Measurements from ENCODE around the gene CNTNAP5. TPM values are rescaled to one million over a fixed set of nuclear protein-coding genes. Genes with fewer than 3 reads are reported as not detected.

The CNTNAP5 gene
- total RNA-seq, 1 donor from 2014 or later = not detected

DNA sequence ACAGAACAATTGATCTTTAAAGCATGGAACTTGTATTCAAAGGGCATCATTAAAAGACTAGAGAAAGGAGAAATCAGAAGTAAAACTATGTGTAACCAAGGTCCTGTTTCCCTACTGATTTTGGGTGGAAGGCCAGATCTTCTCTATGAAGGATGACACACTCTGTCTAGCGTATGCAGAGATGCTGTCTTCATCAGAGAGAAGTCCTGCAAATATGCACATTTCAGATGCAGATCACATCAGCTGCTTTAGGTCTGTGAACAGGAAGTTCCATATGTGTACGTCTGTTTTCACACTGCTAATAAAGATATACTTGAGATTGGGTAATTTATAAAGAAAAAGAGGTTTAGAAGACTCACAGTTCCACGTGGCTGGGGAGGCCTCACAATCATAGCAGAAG lies 857.3 kb downstream of the CNTNAP5 start:
- no peak for DNase-seq (ENCODE audit: low read depth)

DNA sequence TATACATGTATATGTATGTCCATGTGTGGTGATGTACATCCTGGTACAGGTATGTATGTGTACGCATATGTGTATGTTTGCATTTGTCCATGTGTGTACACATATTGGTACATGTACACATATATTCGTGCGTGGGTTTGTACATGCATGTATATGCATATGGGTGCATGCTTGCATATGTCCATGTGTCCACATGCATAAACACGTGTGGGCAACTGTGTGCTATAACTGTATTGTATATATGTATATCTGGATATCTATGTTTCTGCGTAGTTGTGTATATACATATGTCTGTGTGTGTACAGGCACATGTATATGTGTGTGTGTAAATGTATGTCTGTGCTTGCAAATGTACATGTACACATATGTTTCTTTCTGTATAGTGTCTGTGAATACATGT lies 858.5 kb downstream of the CNTNAP5 start:
- no peak for DNase-seq (ENCODE audit: low read depth)

DNA sequence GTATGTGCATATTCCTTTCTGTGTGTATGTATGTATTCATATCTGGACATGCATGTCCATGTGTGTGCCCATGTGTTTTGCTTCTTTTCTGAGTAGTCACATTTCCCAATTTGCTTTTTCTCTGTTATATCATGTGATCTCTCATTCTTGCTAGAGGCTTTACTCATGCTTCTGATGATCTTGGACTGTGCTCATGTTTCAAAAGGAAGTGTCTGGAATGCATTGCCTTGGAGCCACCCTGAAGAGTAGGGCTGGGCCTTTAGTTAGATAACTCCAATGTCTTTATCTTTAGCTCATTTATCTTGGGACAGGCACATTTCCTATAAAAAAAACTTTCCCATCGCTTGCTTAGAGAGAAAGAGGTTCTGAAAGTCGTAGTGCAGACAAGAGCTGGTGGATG lies 859.2 kb downstream of the CNTNAP5 start:
- DNase-seq (ENCODE audit: low read depth) = no peak

DNA sequence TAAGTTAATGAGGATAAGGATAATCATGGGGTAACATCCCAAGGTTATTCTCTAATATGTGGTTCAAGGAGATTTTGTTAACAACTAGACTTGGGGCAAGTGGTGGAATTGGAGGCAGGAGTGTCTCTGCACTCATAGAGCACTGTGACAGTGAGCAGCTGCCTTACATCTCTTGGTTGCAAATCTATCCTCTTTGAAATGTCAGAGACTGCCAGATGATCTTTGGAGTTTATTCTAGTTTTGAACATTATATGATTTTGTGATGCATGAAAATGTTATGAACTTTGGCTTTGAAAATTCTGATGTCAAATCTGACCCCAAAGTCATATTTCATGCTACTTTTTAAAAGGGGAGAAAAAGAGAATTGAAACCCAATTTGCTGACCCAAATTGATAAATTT lies 861.1 kb downstream of the CNTNAP5 start:
- DNase-seq (ENCODE audit: low read depth) = no peak

DNA sequence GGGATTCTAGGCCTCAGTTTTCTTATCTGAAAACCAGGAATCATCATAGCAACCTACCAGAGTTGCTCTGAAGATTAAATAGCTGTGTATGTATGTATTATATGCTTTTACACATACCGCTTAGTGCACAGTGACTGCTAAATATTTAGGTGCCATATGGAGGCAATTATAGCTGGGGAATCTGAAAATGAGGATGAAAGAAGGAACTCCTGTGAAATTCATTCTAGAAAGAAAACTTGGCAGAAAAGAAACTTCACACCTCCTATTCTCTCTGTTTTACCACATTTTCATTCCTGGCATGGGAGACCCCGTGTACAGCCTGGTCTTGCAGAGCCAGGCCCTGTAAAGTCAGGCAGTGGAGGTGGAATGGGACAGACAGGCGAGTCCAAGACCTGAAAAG lies 862.4 kb downstream of the CNTNAP5 start:
- no peak for DNase-seq (ENCODE audit: low read depth)

DNA sequence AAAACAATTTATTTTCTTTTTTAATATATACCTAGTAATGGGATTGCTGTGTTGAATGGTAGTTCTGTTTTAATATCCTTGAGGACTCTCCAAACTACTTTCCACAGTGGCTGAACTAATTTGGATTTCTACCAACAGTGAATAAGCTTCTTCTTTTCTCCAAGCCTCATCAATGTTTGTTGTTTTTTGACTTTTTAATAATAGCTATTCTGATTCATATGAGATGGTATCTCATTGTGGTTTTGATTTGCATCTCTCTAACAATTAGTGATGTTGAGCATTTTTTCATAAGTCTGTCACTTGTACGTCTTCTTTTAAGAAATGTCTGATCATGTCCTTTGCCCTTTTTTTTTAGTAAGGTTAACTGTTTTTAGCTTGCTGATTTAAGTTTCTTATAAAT lies 863.3 kb downstream of the CNTNAP5 start:
- DNase-seq (ENCODE audit: low read depth) = no peak

DNA sequence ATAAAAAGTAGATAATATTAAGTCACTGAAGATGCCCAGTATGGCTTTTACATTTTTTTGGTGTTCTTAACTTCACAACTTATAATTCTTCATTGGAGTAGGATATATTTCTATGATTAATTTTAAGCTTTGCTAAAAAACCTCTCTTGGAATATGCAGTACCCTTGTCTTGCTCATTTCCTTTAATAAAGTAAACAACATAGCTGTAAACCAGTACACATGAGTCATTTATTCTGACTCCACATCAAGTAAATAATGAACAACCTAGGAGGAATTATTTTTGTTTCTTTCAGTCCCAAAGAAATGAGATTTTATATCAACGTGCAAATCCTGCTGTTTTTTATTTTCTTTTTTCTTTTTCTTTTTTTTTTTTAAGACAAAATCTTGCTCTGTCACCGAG lies 869.1 kb downstream of the CNTNAP5 start:
- no peak for DNase-seq (ENCODE audit: low read depth)

DNA sequence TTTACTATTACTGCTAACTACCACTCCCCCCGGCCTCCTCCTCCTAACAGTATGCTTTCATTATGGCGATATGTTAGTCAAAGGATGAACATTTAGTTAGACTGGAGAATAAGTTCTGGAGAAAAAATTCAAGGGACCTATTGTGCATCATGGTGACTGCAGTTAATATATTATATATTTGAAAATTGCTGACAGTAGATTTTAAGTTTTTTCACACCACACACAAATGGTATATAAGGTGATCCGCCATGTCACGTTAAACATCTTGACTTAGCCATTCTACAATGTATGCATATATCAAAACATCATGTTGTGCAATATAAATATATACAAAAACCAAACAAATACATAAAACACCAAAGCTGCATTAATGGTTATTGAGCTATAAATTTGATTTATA lies 873.7 kb downstream of the CNTNAP5 start:
- no peak for DNase-seq (ENCODE audit: low read depth)

DNA sequence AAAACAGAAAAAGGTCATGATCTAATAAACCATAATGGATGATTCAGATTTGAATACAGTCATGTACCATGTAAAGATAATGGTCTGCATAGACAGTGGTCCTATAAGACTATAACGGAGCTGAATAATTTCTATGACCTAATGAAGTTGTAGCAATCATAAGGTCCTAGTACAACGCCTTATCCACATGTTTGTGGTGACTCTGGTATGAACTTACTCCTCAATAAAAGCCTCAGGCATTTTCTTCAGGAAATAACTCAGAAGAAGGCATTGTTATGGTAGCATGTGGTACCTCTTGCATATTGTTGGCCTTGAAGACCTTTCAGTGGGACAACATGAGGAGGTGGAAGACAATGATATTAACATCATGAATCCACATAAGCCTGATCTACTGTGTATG lies 883.3 kb downstream of the CNTNAP5 start:
- no peak for DNase-seq (ENCODE audit: low read depth)

DNA sequence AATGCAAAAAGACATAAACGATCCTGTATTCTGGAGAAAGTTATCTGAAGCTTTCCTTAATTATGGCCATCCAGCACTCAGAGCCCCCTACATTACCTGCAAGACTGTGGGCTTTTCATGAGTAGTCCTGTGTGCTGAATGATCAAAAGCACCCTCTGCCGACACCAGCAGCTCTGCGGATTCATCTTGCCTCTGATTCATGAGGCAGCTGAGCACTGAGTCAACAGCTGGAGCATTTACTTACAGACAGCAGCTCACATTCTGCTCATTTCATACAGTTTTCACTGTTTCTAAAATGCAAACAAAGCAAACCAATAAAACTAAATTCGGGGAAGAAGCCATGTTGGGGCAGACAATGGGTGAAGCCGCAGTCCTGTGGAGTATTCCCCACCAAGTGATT lies 886.5 kb downstream of the CNTNAP5 start:
- no peak for DNase-seq (ENCODE audit: low read depth)

DNA sequence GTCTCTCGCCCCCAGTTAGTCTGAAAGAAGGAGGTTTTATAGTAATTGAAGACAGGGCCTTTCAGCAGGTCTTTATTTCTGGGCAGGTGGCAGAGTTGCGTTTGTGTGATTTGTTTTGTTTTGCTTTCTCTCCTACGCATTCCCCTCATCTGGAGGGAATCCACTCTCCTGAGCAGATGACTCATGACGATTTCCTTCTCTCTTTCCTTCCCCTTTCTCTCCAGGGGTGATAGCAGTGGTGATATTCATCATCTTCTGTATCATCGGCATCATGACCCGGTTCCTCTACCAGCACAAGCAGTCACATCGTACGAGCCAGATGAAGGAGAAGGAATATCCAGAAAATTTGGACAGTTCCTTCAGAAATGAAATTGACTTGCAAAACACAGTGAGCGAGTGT lies 888.8 kb downstream of the CNTNAP5 start:
- DNase-seq (ENCODE audit: low read depth) = no peak

DNA sequence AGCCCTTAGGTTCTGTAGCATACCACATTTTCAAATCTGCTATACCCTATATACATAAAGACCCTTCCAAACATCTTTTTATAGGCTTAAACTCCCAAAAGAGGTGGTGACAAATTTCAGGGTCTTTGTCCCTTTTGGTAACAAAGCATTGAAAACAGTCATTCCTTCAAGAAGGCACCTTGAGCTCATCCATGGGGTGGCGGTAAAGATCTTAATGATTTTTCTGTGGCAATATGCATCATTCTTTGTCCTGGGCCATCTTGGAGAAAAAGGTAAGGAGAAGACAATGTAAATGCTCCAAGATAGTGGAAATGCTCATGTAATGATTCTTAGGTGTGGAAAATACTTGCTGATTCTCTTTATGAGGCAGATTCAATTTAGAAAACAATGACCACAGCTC lies 890.5 kb downstream of the CNTNAP5 start:
- no peak for DNase-seq (ENCODE audit: low read depth)

DNA sequence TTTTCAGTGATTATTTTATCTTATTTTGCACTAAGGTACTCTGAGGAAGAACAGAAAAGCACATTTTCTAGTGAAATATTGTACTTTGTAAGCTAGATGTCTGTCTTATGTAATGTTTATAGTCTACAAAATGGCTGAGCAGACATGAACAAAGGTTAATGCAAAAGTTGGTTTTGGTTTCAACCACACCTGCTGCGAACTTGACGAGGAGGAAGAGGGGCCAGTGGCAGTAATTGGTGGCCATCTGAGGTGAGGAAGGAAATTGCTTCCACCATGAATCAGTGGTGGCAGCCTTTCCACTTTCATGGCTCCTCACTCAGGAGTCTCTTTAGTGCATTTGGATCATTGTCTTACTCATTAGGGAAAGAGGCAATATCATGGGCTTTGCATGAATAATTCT lies 894.2 kb downstream of the CNTNAP5 start:
- no peak for DNase-seq (ENCODE audit: low read depth)

DNA sequence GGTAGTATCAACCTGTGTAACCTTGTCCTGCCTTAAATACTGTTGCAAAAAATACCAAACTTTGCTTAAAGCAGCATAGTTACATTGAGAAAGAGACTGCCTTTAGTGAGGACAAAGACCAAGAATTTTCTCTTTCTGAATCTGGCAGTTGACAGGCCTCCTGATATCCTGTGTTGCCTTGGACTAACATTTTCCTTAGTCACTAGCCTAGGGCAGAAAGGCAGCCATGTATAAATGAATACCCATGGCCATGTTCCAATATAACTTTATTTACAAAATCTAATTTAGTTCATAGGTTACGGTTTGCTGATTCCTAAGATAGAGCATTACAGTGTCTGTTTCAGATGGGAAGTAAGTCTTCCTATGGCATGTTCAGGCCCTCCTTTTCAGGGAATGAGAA lies 895.4 kb downstream of the CNTNAP5 start:
- DNase-seq (ENCODE audit: low read depth) = no peak

DNA sequence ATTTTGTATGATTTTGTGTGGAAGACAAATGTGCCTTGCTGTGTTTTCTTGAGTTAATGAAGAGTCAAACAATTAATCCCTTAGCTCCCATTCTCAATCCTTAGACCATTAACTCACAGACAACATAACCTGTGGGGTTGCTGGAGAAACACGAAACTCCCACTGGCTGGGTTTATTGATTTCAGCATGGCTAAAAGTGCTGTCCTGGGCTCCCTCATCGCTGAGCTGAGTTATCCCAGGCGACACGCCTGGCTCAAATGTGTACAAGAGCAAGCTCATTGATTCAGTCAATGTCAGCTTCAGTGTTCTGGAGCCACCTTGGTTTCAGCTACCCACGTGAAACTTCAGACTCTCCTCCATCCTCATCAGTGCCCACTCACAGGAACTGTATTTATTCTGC lies 896.1 kb downstream of the CNTNAP5 start:
- DNase-seq (ENCODE audit: low read depth) = no peak

DNA sequence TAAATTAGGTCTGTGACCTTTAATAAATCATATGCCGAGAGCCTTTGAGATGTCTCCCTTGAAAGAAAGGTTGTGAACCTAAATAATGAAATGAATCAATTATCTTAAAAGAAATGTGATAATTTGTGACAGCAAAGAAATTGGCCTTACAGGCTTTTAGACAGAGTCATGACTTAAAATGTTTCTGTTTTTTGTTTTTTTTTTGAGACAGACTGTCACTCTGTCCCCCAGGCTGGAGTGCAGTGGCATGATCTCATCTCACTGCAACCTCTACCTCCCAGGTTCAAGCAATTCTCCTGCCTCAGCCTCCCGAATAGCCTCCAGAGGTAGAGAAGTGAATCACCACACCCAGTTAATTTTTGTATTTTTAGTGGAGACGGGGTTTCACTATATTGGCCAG lies 898.0 kb downstream of the CNTNAP5 start:
- DNase-seq (ENCODE audit: low read depth) = no peak

DNA sequence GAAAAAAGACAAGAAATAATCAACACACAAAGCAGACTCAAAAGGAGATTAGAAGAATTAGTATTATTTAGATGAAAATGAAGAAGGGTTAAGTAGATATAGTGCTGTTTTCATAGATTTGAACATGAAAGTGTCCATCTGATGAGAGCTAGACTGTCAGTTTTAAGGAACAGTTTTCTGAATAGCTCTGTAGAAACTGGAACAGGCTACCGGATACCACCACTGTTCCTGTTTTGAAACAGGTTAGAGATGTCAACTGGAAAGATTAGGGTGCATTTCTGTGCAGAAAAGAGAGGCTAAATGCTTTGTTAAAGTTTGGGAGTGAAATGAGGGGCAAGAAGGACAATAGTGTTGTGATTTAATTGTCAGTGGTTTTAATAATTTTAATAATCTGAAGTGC lies 908.8 kb downstream of the CNTNAP5 start:
- no peak for DNase-seq (ENCODE audit: low read depth)

DNA sequence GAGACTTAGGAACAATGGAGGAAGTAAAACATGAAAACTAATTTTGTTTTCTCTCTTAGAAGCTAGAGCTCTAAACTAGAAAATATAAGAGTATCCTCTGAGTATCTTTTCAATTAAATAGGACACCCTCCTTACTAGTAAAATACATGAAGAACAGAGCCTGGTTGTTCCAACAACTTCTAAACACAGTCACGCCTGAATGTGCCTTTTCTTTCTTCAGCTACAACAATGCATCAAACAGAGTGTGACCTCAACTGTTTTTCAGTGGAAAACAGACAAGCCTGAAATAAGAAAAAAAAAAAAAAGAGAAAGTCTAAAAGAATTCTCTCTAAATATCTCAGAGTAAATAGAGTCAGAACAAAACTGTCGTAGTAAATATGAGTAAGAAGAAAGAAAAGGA lies 928.8 kb downstream of the CNTNAP5 start:
- DNase-seq (ENCODE audit: low read depth) = no peak

DNA sequence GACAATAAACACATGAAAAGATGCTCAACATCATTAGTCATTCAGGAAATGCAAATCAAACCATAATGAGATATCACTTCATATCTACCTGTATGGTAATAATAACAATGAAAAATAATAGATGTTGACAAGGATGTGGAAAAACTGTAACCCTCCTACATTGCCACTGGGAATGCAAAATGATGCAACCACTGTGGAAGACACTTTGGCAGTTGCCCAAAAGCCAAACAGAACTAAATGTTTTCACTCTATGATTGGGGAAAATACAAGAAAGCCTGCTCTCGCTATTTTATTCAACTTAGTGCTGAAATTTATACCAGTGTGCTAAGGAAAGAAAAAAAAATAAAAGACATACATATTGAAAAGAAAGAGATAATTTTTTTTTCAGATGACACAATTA lies 934.5 kb downstream of the CNTNAP5 start:
- DNase-seq (ENCODE audit: low read depth) = no peak

DNA sequence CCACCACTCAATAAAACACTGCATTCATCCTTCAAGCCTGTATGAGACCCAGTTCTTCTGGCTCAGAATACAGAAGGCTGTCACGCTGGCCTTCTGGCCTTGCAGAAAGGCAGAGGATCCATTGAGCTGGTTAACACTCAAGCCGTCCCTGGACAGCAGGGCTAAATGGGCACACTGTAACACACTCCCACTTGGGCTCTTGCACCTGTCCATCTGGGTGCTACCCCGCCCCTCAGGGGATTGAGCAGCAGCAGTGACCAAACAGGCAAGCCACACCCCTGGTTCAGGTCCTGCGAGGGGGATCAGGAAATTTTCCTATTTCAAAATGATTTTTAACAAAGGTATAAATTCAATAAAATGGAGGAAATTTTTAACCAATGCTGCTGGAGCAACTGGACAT lies 936.0 kb downstream of the CNTNAP5 start:
- DNase-seq (ENCODE audit: low read depth) = no peak

All from myocyte (in vitro differentiated cells).